Measurements from ENCODE around the gene BCHE.

BCHE gene

DNA sequence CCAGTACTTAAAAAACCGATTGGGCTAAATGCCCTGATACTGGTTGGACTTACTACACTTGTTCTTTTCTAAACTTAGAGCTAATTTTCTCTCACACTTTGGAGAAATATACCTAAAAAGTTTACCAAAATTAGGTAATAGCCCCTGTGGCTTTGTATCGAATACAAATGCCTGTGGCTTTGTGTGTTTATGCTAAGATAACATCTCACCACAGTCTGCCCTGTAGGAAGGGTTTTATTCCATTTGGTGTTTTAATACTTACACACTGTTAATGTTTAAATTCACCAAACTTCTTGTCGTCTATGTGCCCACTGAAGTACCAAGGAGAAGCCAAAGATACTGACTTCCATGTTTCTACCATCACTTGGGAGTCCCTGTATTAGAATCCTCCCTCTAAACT lies 66.4 kb downstream of the BCHE start:
- no peak overlapping the region for H3K27ac ChIP-seq
- no peaks in the 10 kb centered on the region for H3K9me3 ChIP-seq
- no peak overlapping the region for H3K4me3 ChIP-seq
- TF ChIP-seq CTCF (IDR thresholded peaks at IDR 0.05) = no peak
- no peaks in the 10 kb centered on the region for H3K36me3 ChIP-seq
- H3K4me1 ChIP-seq = no peaks in the 10 kb centered on the region
- no peaks in the 10 kb centered on the region for H3K27me3 ChIP-seq
- DNase-seq = no peak
- intact Hi-C loops (cut with DNase I; ENCODE audit: low total_unique reads) = no loop called here

GRCh38 chr3:165768680-165769079 lies 68.5 kb downstream of the BCHE start:
- no peak for TF ChIP-seq CTCF (IDR thresholded peaks at IDR 0.05)
- no peaks in the 10 kb centered on the region for H3K36me3 ChIP-seq
- intact Hi-C loops (cut with DNase I; ENCODE audit: low total_unique reads) = no loop called here
- no peaks in the 10 kb centered on the region for H3K27me3 ChIP-seq
- H3K4me1 ChIP-seq = no peaks in the 10 kb centered on the region
- DNase-seq = no peak
- H3K9me3 ChIP-seq = no peaks in the 10 kb centered on the region
- H3K4me3 ChIP-seq = no peak overlapping the region
- no peak overlapping the region for H3K27ac ChIP-seq

- intact Hi-C loops (cut with DNase I; ENCODE audit: low total_unique reads) = no loop called here
These were observed 78.2 kb downstream of the BCHE start for GRCh38 chr3:165759041-165759440.

GRCh38 chr3:165755571-165755970 lies 81.7 kb downstream of the BCHE start:
- H3K4me1 ChIP-seq = no peaks in the 10 kb centered on the region
- no peak overlapping the region for H3K4me3 ChIP-seq
- H3K27ac ChIP-seq = no peak overlapping the region
- intact Hi-C loops (cut with DNase I; ENCODE audit: low total_unique reads) = no loop called here
- no peaks in the 10 kb centered on the region for H3K27me3 ChIP-seq
- no peaks in the 10 kb centered on the region for H3K9me3 ChIP-seq
- TF ChIP-seq CTCF (IDR thresholded peaks at IDR 0.05) = no peak
- no peaks in the 10 kb centered on the region for H3K36me3 ChIP-seq
- DNase-seq = no peak

More at GRCh38 chr3:165759041-165759440, 78.2 kb downstream of the BCHE start:
- Histone ChIP-seq H3K36me3 (no peaks in the 10 kb centered on the region), H3K27me3 (no peaks in the 10 kb centered on the region), H3K4me3 (no peak overlapping the region), H3K27ac (no peak overlapping the region), H3K9me3 (no peaks in the 10 kb centered on the region), H3K4me1 (no peaks in the 10 kb centered on the region)
- TF ChIP-seq CTCF (IDR thresholded peaks at IDR 0.05) = no peak
- no peak for DNase-seq

GRCh38 chr3:165754219-165755007 lies 82.8 kb downstream of the BCHE start:
- intact Hi-C loops (cut with DNase I; ENCODE audit: low total_unique reads) = no loop called here
- DNase-seq = no peak
- Histone ChIP-seq H3K36me3 (no peaks in the 10 kb centered on the region), H3K27ac (no peak overlapping the region), H3K27me3 (no peaks in the 10 kb centered on the region), H3K9me3 (no peaks in the 10 kb centered on the region), H3K4me1 (no peaks in the 10 kb centered on the region), H3K4me3 (no peak overlapping the region)
- no peak for TF ChIP-seq CTCF (IDR thresholded peaks at IDR 0.05)
